ENCODE results near the gene ENDOD1. TPM values are rescaled to one million over a fixed set of nuclear protein-coding genes. Genes with fewer than 3 reads are reported as not detected.

Gene ENDOD1
- polyA plus RNA-seq, 1 experiment: 11.0 TPM

DNA sequence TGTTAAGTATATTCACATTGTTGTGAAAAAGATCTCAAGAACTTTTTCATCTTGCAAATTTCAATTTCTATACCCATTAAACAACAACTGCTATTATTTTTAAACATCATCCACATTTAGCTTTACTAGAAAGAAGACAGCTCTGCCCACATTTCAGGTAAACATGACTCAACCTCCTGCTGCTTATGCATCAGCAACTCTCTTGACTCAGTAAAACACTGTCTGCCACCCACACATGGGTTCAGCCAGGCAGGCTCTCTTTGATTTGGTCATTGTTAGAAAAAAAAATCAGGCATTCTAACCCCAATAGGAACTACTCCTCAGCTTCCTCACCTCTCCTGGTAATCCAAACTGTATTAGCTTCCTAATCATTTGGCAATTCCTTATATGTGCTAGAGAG, 5.1 kb upstream of the ENDOD1 start:
- Histone ChIP-seq H3K27me3 (ENCODE audit: control insufficient read depth, insufficient read depth, low read length) (no peaks in the 10 kb centered on the region; the same call in 1 of the 2 replicates), H3K4me3 (ENCODE audit: low read depth, low read length) (no peak overlapping the region), H3K36me3 (ENCODE audit: control insufficient read depth, insufficient read depth, low read length) (no peaks in the 10 kb centered on the region)
- TF ChIP-seq, protein P1, sequence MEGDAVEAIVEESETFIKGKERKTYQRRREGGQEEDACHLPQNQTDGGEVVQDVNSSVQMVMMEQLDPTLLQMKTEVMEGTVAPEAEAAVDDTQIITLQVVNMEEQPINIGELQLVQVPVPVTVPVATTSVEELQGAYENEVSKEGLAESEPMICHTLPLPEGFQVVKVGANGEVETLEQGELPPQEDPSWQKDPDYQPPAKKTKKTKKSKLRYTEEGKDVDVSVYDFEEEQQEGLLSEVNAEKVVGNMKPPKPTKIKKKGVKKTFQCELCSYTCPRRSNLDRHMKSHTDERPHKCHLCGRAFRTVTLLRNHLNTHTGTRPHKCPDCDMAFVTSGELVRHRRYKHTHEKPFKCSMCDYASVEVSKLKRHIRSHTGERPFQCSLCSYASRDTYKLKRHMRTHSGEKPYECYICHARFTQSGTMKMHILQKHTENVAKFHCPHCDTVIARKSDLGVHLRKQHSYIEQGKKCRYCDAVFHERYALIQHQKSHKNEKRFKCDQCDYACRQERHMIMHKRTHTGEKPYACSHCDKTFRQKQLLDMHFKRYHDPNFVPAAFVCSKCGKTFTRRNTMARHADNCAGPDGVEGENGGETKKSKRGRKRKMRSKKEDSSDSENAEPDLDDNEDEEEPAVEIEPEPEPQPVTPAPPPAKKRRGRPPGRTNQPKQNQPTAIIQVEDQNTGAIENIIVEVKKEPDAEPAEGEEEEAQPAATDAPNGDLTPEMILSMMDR (IDR thresholded peaks at IDR 0.05; ENCODE audit: insufficient read depth, low read depth, low read length): no peak
- no peak for DNase-seq (ENCODE audit: low read depth)
- POLR2A ChIA-PET: no interaction called here
- CTCF ChIA-PET: interaction anchor here (1.3 to 3.4 kb wide), 2 partner anchors 17 to 680 kb away, joined by 4 to 19 read pairs; partner anchors contain the start of gene SRSF8

- DNase-seq (ENCODE audit: low read depth): no peak
- ChIA-PET CTCF (interaction anchor here (1.3 to 3.4 kb wide), 2 partner anchors 17 to 679 kb away, joined by 4 to 19 read pairs; partner anchors contain the start of gene SRSF8), POLR2A (interaction anchor here (0.6 to 1.3 kb wide), 2 partner anchors 9 to 12 kb away, joined by 3 to 4 read pairs; no protein-coding TSS in a partner anchor)
- no peaks in the 10 kb centered on the region for H3K36me3 ChIP-seq (ENCODE audit: control insufficient read depth, insufficient read depth, low read length)
- no peaks in the 10 kb centered on the region; the same call in 1 of the 2 replicates for H3K27me3 ChIP-seq (ENCODE audit: control insufficient read depth, insufficient read depth, low read length)
- no peak overlapping the region for H3K4me3 ChIP-seq (ENCODE audit: low read depth, low read length)
- TF ChIP-seq, protein P1 (IDR thresholded peaks at IDR 0.05; ENCODE audit: insufficient read depth, low read depth, low read length): no peak
These were observed 4.4 kb upstream of the ENDOD1 start for GRCh38 chr11:95085117-95085816.

DNA sequence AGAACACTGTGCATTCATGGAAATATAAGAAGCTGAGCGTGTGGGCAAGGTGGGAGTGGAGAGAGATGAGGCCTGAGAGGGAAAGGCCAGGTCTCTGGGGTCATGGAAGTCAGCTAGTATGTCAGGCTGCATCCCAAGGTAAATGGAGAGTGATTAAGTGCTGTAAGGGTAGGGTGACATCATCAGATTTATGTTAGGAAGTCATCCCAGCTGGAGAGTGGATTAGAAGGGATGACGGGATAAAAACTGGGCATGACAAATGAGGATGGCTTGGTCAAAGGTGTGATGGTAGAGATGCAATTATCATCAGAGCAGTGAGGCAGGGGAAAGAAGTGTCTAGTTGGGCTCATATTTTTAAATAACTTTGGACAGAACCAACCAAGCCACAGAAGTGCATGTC, 3.5 kb upstream of the ENDOD1 start:
- Histone ChIP-seq H3K36me3 (ENCODE audit: control insufficient read depth, insufficient read depth, low read length) (no peaks in the 10 kb centered on the region), H3K4me3 (ENCODE audit: low read depth, low read length) (no peak overlapping the region), H3K27me3 (ENCODE audit: control insufficient read depth, insufficient read depth, low read length) (no peaks in the 10 kb centered on the region; the same call in 1 of the 2 replicates)
- DNase-seq (ENCODE audit: low read depth): no peak
- CTCF ChIA-PET: interaction anchor here (3.4 kb wide), 1 partner anchor 18 kb away, joined by 19 read pairs; the partner anchor contains the start of gene SRSF8
- POLR2A ChIA-PET: interaction anchor here (0.6 to 1.3 kb wide), 2 partner anchors 10 to 12 kb away, joined by 3 to 4 read pairs; no protein-coding TSS in a partner anchor
- TF ChIP-seq, protein P1 (IDR thresholded peaks at IDR 0.05; ENCODE audit: insufficient read depth, low read depth, low read length): no peak

GRCh38 chr11:95086836-95087570, 2.6 kb upstream of the ENDOD1 start:
- POLR2A ChIA-PET: no interaction called here
- no peak for DNase-seq (ENCODE audit: low read depth)
- Histone ChIP-seq H3K27me3 (ENCODE audit: control insufficient read depth, insufficient read depth, low read length) (no peaks in the 10 kb centered on the region; the same call in 1 of the 2 replicates), H3K4me3 (ENCODE audit: low read depth, low read length) (no peak overlapping the region), H3K36me3 (ENCODE audit: control insufficient read depth, insufficient read depth, low read length) (no peaks in the 10 kb centered on the region)
- TF ChIP-seq, protein P1 (IDR thresholded peaks at IDR 0.05; ENCODE audit: insufficient read depth, low read depth, low read length): no peak
- CTCF ChIA-PET: interaction anchor here (3.4 to 7.0 kb wide), 2 partner anchors 18 to 19 kb away, joined by 19 to 59 read pairs; partner anchors contain the start of gene SRSF8
